ENCODE data around the gene DUSP11.
A peak's percentile ranks its signal among the peaks of the same experiment; 100 is the strongest.
"Not testable (repeated sequence)": the region's sequence is repeated elsewhere in the genome, so short reads cannot be mapped to it uniquely, and the experiment has no call there.

DUSP11 gene

GRCh38 chr2:73717695-73718094 is 62.2 kb downstream of the DUSP11 start:
- DNase-seq (ENCODE audit: low read depth), result not testable (repeated sequence)

GRCh38 chr2:73717251-73717606 is 62.7 kb downstream of the DUSP11 start:
- DNase-seq (ENCODE audit: low read depth), result no peak

- peak; percentile 9 for DNase-seq (ENCODE audit: low read depth)
Observed at GRCh38 chr2:73716543-73717250, 63.2 kb downstream of the DUSP11 start.

GRCh38 chr2:73714091-73714490 is 65.8 kb downstream of the DUSP11 start:
- no peak for DNase-seq (ENCODE audit: low read depth)
